Caki2 (cell line): ENCODE data around the gene PRPF4. TPM values are rescaled to one million over a fixed set of nuclear protein-coding genes. Genes with fewer than 3 reads are reported as not detected.
"Not testable (repeated sequence)": the region's sequence is repeated elsewhere in the genome, so short reads cannot be mapped to it uniquely, and the experiment has no call there.

Source experiments
- DNase-seq: peaks from one replicate; pipeline ENCODE4 v3.0.0-alpha.2; 2015; ENCODE audit warnings: low read depth
- in situ Hi-C: cut with HindIII; loops from 2 replicates; pipeline ENCODE4 v1.10.0; 2016; ENCODE audit warnings: low sequenced_read_pairs, low pct_unique_long_range_greater_than_20kb, mixed read lengths
- total RNA-seq: library from RNA; depleted of rRNA; stranded (reverse); fragments of >200 nt; shearing (Covaris generic); gene quantifications from 2 replicates; pipeline ENCODE4 v1.2.3, GENCODE V29; 2014; ENCODE audit warnings: low replicate concordance; rRNA removed

PRPF4 gene
- total RNA-seq, result 44.6 and 56.1 TPM in 2 replicates

DNA sequence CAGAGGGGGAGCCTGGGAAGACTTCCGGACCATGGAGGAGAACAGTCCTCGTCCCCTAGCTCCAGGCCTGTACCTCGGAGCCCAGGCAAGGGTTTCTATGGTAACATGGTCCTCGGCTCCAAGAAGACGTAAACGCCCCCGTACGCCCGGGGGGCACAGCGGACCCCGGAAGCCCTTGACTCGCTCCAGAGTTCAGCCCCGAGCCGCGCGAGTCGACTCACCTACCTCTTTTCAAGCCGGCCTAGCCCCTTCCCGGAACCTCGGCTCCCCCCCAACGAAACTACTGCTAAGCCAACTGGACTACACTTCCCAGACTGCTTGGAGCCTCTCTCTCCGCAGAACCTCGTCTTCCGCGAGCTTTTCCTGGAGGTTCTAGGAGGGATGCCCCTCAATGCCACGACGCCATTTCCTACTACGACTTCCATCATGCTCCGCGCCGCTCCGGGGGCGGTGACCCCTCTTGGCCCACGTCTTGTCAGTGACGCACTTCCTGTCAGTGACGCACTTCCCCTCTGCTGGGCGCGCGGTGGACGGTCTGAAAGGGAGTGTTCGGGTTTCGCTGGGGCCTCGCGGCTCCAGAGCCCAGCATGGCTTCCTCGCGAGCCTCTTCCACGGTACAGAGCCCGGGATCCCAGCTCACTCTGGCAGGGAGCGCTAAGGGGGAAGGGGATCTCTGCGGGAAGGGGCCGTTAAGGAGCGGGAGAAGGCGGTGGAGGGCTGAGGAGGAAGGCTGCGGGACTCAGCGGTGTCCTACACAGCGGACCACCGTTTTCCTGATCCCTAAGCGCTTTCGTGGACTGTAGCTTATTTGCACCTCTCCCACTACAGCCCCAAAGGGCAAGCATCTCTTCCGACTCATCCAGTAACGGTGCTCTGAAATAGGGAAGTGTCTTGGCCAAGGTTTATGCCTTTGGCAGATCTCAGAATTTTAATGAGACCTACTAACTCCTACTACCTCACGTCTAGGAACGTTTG lies at the start of gene PRPF4, which contains the start of gene CDC26:
PRPF4 (plus strand) TSS at position 502 of the 975 bp plus-strand sequence; CDS start at position 588, 86 bp downstream.
CDC26 (minus strand) TSS at position 416 of the 975 bp plus-strand sequence. CDS start 3,065 bp downstream, outside the sequence.
- in situ Hi-C loops, result no loop called here
- DNase-seq, result peak; percentile 97

DNA sequence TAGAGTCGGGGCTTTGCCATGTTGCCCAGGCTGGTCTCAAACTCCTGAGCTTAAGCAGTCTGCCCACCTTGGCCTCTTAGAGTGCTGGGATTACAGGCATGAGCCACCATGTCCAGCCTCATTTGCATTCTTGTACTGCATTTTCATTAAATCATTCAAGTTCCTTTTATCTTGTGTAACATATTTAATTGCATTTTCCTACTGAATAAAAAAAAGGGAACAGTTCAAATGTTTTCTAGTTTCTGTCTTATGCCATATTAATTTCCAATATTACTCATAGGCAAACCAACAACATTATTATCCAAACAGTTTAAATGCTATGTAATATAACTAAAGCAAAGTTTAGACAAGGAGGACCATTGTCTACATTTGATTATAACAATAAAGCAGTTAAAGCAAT lies 48.0 kb upstream of the PRPF4 start:
- DNase-seq, result no peak
- in situ Hi-C loops, result no loop called here

DNA sequence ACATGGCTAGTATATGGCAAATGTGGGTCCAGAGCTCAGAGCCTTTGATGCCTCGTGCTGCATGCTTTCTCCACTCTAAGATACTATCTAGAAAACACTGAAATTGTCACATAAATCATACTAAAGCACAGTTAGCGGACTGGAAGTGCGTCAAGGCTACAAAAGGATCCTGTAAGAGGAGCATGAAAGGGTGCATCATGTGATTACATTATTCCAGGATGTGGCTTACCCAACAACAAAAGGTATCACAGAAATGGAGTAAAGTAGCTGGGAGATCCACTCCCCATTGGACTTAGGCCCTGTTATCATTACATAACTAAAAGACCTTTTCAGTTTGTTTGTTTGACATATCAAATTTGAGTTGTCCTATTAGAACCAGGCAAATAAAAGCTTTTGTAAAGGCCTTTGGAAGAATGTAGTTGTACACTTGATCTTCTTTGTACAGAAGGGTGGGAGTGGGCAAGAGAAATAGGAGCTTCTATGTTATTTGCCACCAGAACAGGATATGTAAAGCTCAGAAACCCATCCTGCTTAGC lies 47.3 kb upstream of the PRPF4 start:
- in situ Hi-C loops, result no loop called here

DNA sequence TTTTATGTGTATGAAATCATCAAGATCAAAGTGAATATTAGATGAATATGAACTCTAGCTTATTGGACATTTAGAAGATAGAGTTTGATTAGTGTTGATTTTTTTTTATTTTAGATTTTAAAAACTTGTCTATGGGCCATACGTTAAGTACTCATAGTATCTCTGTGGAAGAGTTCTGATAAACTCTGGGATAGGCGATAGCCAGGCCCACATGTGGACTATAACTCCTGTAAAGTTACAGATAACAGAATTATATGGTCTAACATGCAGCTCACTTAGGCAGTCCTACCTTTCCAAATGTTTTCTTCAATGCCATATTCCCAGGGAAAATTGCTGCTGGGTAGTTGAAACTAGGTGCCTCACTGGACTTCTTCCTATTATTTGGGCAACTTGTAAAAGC lies 43.8 kb upstream of the PRPF4 start:
- DNase-seq, result no peak
- in situ Hi-C loops, result no loop called here

More for the DNA sequence above, 47.3 kb upstream of the PRPF4 start:
- DNase-seq, result no peak

- DNase-seq, in situ Hi-C loops: not testable (repeated sequence)
These were observed 39.7 kb upstream of the PRPF4 start for GRCh38 chr9:113235701-113236255.

GRCh38 chr9:113237026-113237425 lies 38.4 kb upstream of the PRPF4 start:
- in situ Hi-C loops, result no loop called here
- DNase-seq, result no peak

- in situ Hi-C loops, result no loop called here
These were observed 37.1 kb upstream of the PRPF4 start for GRCh38 chr9:113238202-113238858.

DNA sequence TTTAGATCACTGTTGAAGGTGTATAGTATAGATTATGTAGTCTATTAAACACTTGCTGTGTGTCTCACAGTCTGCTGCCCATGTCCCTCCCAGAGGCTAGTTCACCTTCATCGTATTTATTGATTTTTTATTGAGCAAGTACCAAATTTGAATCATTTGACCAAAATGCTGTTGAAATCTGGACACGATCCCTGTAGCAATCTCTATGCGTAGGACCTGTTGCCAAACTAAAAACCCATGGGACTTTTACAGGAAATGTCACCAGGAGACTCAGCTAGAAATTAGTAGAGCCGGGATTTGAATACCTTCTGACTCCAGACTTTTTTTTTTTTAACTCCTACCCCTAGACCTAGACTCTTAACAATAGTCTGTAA lies 36.6 kb upstream of the PRPF4 start:
- in situ Hi-C loops, result no loop called here
- no peak for DNase-seq

More at GRCh38 chr9:113238202-113238858, 37.1 kb upstream of the PRPF4 start:
- no peak for DNase-seq

DNA sequence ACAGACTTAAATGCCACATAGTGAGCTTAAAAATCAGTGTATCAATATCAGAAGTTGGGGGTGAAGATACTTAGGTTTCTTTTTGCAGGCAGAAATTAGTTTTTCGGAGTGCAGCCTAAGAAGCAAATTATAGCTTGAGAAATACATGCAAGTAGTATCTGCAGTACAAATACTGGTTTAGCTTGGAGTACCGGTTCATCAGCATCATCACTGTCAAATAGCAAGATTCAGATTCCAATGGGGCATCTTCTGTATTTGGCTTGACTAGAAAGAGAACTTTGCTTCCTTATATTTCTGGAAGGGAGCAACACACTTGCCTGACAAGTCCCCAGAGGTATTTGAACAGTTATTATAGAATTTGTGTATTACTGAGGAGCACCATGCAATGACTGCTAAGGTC lies 34.3 kb upstream of the PRPF4 start:
- no peak for DNase-seq
- in situ Hi-C loops, result no loop called here

DNA sequence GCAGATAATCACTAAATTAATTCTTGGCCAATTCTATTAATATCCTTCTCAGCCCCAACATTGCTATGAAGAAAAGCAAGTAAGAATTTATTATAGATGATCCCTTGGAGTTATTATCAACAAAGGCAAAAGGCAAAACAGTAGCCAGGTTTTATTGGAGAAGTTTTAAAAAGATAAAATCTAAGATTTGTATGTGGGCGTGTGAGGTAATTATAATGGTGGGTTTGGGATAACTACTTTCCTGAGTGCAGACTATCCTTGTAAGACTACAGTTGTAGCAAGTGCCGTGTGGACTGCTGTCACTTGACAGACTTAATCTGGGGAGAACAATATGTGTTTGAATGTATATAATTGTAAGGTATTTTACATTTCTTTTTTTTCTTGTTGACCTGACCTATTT lies 30.9 kb upstream of the PRPF4 start:
- in situ Hi-C loops, result no loop called here
- DNase-seq, result no peak

- no peak for DNase-seq
- in situ Hi-C loops, result no loop called here
These were observed 29.6 kb upstream of the PRPF4 start for GRCh38 chr9:113245894-113246293.

DNA sequence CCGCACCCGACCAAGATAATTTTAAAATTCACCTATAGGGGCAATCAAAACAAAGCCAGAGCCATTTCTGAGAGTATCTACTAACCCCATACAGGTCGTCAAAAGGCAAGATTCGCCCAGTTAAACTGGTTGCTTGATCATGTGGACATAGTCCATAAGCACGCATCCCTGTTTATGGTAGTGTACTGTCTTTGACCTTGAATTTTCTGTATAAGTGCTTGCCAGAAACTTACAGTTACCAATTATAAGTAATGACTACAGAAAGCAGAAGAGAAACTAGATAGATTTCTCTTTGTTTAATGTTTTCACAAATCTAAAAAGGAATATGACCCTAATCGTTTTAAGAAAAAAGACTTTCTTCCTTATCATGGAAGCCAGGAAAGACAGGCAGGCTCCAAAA lies 28.5 kb upstream of the PRPF4 start:
- in situ Hi-C loops, result no loop called here
- DNase-seq, result no peak

DNA sequence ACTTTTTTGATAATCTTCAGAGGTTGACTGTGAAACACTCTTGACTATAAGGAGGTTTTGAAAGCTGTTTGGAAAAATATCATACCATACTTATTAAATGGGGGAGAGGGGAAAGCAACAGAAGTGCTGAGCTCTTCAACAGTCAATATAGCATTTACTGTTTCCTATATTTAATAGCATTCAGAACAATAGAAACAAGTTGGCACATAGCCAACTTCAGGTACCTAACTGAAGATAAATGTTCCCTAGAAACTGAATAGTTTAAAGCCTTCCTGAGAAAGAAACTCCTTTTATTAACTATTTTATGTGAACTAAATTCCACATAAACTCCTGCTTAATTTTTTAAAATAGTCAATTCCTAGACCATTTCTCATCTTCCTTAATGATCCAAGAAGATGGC lies 27.8 kb upstream of the PRPF4 start:
- in situ Hi-C loops, result no loop called here
- no peak for DNase-seq

DNA sequence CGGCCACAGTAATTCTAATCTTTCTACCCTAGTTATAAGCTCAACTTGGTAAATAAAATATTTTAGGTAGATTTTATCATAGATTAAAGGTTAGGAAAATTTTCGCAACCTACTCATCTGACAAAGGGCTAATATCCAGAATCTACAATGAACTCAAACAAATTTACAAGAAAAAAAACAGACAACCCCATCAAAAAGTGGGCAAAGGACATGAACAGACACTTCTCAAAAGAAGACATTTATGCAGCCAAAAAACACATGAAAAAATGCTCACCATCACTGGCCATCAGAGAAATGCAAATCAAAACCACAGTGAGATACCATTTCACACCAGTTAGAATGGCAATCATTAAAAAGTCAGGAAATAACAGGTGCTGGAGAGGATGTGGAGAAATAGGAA lies 25.8 kb upstream of the PRPF4 start:
- in situ Hi-C loops, DNase-seq: not testable (repeated sequence)

- DNase-seq, result no peak
- in situ Hi-C loops, result no loop called here
These were observed 24.7 kb upstream of the PRPF4 start for GRCh38 chr9:113250807-113251206.

DNA sequence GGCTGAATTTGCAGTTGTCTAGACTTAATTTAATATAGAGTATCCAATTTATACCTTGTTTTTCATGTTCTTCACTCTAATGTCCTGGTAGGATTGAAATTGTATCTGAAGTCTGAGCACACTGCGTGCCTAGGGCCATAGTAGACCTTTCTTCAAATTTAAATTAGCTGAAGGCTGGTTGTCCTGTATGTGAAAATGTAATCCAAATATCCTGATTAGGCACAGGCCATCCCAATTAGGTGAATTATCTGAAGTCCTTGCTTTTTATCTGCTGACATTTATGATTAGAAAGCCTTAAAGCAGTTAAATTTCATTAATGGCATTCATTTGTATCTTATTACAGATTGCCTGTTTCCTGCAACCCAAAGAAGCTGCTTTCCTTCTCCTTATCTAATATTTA lies 20.5 kb upstream of the PRPF4 start:
- no peak for DNase-seq
- in situ Hi-C loops, result no loop called here

DNA sequence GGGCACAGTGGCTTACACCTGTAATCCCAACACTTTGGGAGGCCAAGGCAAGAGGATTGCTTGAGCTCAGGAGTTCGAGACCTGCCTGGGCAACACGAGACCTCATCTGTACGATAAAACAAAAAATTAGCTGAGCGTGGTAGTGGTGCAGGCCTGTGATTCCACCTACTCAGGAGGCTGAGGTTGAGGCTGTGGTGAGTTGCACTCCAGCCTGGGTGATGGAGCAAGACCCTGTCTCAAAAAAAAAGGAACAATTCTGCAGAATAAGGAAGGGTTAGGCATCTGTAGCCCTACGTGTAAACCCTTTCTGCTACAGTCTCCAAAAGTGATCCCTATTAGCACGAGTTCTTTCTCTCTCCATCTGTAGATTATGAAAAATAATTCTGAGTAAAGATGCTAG lies 20.0 kb upstream of the PRPF4 start:
- no peak for DNase-seq
- in situ Hi-C loops, result no loop called here

- no peak for DNase-seq
- in situ Hi-C loops, result no loop called here
These were observed 17.6 kb upstream of the PRPF4 start for GRCh38 chr9:113257863-113258262.

- in situ Hi-C loops, result no loop called here
These were observed 17.2 kb upstream of the PRPF4 start for GRCh38 chr9:113258282-113258681.

More at GRCh38 chr9:113258282-113258681, 17.2 kb upstream of the PRPF4 start:
- DNase-seq, result no peak
